CD8-positive, alpha-beta memory T cell (primary cell): ENCODE measurements around the gene B4GALT5. TPM values are rescaled to one million over a fixed set of nuclear protein-coding genes. Genes with fewer than 3 reads are reported as not detected.
"Not testable (repeated sequence)": the region's sequence is repeated elsewhere in the genome, so short reads cannot be mapped to it uniquely, and the experiment has no call there.

ENCODE experiments used
- CTCF ChIA-PET: fragments of 350-600 bp; sonication (Branson Sonifier 250); formaldehyde crosslinking; loops from one replicate; lab custom pipeline; 2021; ENCODE audit warnings: antibody characterized with exemption; lab: Charles Lee
- POLR2A ChIA-PET: fragments of 350-600 bp; sonication (Branson Sonifier 250); formaldehyde crosslinking; loops from one replicate; lab custom pipeline; 2021; ENCODE audit warnings: antibody characterized with exemption; lab: Charles Lee
- DNase-seq, 5 donors: peaks; one replicate each; pipeline versions ENCODE4 v3.0.0 to v3.0.0-alpha.2; 2020 to 2022; ENCODE audit warnings: mixed read lengths in 1 of 5
- H3K27ac ChIP-seq: one replicate; pipeline ENCODE4 v1.7.0; 2013; ENCODE audit warnings: low read depth, mild to moderate bottlenecking, low read length, moderate library complexity
- H3K27me3 ChIP-seq: 2 replicates; pipeline ENCODE4 v1.7.0; 2013; ENCODE audit warnings: low read length, mild to moderate bottlenecking; ENCODE audit not compliant: insufficient read depth, poor library complexity, severe bottlenecking
- H3K36me3 ChIP-seq: 2 replicates; pipeline ENCODE4 v1.7.0; 2013; ENCODE audit warnings: mild to moderate bottlenecking, low read length, moderate library complexity; ENCODE audit not compliant: insufficient read depth
- H3K4me1 ChIP-seq: 2 replicates; pipeline ENCODE4 v1.7.0; 2013; ENCODE audit warnings: mild to moderate bottlenecking, low read length, moderate library complexity; ENCODE audit not compliant: insufficient read depth
- H3K4me3 ChIP-seq: 2 replicates; pipeline ENCODE4 v1.7.0; 2013; ENCODE audit warnings: mild to moderate bottlenecking, low read length
- H3K9me3 ChIP-seq: 2 replicates; pipeline ENCODE4 v1.7.0; 2013; ENCODE audit warnings: mild to moderate bottlenecking, low read length
- H3K27ac Mint-ChIP-seq, 8 donors: one replicate each; pipeline ENCODE4 v1.8.0; 2020 to 2021; ENCODE audit warnings: mixed read lengths in 8 of 8, mild to moderate bottlenecking in 6 of 8, inconsistent platforms in 3 of 8, moderate library complexity in 3 of 8
- H3K27me3 Mint-ChIP-seq, 2 donors: one replicate each; pipeline ENCODE4 v1.8.0; 2020 to 2021; ENCODE audit warnings: mixed read lengths in 2 of 2, mild to moderate bottlenecking in 1 of 2, moderate library complexity in 1 of 2
- H3K36me3 Mint-ChIP-seq, 3 donors: one replicate each; pipeline ENCODE4 v1.8.0; 2020 to 2021; ENCODE audit warnings: mixed read lengths in 3 of 3, inconsistent platforms in 1 of 3, mild to moderate bottlenecking in 1 of 3
- H3K4me1 Mint-ChIP-seq, 3 donors: one replicate each; pipeline ENCODE4 v1.8.0; 2020 to 2021; ENCODE audit warnings: mixed read lengths in 3 of 3, inconsistent platforms in 1 of 3, mild to moderate bottlenecking in 1 of 3
- H3K4me3 Mint-ChIP-seq, 7 donors: one replicate each; pipeline ENCODE4 v1.8.0; 2020 to 2021; ENCODE audit warnings: mixed read lengths in 7 of 7, mild to moderate bottlenecking in 6 of 7, moderate library complexity in 4 of 7, inconsistent platforms in 2 of 7
- H3K9me3 Mint-ChIP-seq, 5 donors: one replicate each; pipeline ENCODE4 v1.8.0; 2020 to 2022; ENCODE audit warnings: mixed read lengths in 5 of 5, mild to moderate bottlenecking in 3 of 5, moderate library complexity in 2 of 5, inconsistent platforms in 1 of 5
- polyA plus RNA-seq: library from polyadenylated mRNA; unstranded; fragments of 300-500 nt; fragmentation: Illumina TruSeq; gene quantifications from one replicate; pipeline ENCODE4 v1.2.3, GENCODE V29; 2021
- total RNA-seq, 2 experiments: library from RNA; stranded (reverse); gene quantifications; one replicate each; pipeline ENCODE4 v1.2.3, GENCODE V29; 2021

The B4GALT5 gene
- total and polyA plus RNA-seq, 3 experiments from 2014 or later, result 2.0 to 39.1 (median 37.5) TPM

DNA sequence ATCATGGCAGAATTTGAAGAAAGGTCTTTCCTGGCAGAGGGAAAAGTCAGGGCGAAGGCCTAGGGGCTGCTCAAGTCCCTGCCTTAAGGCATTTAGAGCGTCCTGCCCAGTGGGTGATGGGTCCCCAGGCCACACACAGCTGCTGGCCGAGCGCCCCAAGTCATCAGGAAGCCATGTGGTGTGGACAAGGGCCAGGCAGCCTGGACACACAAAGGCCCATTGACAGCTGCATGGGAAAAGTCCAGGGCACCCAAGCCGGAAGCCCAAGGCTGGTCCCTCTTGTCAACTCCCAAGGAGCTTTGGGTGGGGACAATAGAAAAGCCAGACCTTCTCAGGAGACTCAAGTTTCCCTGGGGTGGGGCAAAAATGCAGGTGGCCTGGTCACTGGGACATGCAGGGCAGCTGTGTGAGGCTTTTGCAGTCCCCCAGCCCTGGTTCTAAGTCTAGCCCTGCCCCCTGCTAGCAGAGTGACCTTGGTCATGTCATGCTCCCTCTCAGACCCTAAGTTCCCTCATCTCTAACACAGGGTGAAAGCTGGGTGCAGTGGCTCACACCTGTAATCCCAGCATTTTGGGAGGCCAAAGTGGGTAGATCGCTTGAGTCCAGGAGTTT, 101.4 kb downstream of the B4GALT5 start:
- H3K4me1 ChIP-seq, result peaks cover 5% of the 10 kb centered on the region
- Mint-ChIP-seq H3K27ac (no peak overlapping the region), H3K4me1 (peaks cover 12 to 18% (median 13%) of the 10 kb centered on the region in 3 donors), H3K27me3 (peaks cover 0 to 1% of the 10 kb centered on the region in 2 donors), H3K4me3 (no peak overlapping the region), H3K9me3 (no peaks in the 10 kb centered on the region), H3K36me3 (no peaks in the 10 kb centered on the region)
- POLR2A ChIA-PET, result no interaction called here
- no peaks in the 10 kb centered on the region for H3K36me3 ChIP-seq
- H3K27ac ChIP-seq, result no peak overlapping the region
- no peak for DNase-seq
- no peaks in the 10 kb centered on the region for H3K27me3 ChIP-seq
- CTCF ChIA-PET, result interaction anchor here (1.0 to 2.3 kb wide), 11 partner anchors 14 to 278 kb away, joined by 3 to 16 read pairs (median 5); no protein-coding TSS in a partner anchor
- no peaks in the 10 kb centered on the region for H3K9me3 ChIP-seq
- H3K4me3 ChIP-seq, result no peak overlapping the region

DNA sequence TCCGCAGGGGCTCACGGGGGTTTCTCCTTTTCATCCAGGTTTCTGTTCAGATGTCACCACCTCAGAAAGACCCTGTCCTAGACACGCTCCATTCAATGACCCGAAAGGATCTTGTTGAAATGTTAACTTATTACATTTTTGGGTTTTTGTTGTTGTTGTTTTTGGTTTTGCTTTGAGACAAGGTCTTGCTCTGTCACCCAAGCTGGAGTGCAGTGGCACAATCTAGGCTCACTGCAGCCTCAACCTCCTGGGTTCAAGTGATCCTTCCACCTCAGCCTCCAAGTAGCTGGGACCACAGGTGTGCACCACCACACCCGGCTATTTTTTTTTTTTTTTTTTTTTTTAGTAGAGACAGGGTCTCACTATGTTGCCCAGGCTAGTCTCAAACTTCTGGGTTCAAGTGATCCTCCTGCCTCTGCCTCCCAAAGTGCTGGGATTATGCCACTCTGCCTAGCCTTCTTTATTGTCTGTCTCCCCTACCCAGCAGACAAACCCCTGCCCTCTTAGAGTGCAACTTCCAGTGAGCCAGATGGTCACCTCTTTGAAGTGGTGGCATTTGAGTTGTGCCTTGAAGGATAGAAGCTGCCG, 102.0 kb downstream of the B4GALT5 start:
- H3K27me3 Mint-ChIP-seq, H3K36me3 ChIP-seq, H3K36me3 Mint-ChIP-seq, H3K9me3 Mint-ChIP-seq, H3K9me3 ChIP-seq, H3K4me3 ChIP-seq, DNase-seq, POLR2A ChIA-PET, H3K4me1 ChIP-seq, H3K27me3 ChIP-seq, H3K27ac Mint-ChIP-seq, H3K27ac ChIP-seq: not testable (repeated sequence)
- Mint-ChIP-seq H3K4me1 (peaks cover 12 to 18% (median 13%) of the 10 kb centered on the region in 3 donors), H3K4me3 (peak overlapping the region in 3 of 7 donors; percentile 10 to 39 (median 36))
- CTCF ChIA-PET, result interaction anchor here (1.0 to 2.3 kb wide), 9 partner anchors 15 to 277 kb away, joined by 3 to 16 read pairs (median 5); no protein-coding TSS in a partner anchor

GRCh38 chr20:49610691-49611538, 102.8 kb downstream of the B4GALT5 start:
- CTCF ChIA-PET, result interaction anchor here (0.8 to 4.2 kb wide), 16 partner anchors 10 to 319 kb away, joined by 3 to 62 read pairs (median 4); no protein-coding TSS in a partner anchor
- H3K4me1 Mint-ChIP-seq, result peaks cover 12 to 18% (median 13%) of the 10 kb centered on the region in 3 donors

DNA sequence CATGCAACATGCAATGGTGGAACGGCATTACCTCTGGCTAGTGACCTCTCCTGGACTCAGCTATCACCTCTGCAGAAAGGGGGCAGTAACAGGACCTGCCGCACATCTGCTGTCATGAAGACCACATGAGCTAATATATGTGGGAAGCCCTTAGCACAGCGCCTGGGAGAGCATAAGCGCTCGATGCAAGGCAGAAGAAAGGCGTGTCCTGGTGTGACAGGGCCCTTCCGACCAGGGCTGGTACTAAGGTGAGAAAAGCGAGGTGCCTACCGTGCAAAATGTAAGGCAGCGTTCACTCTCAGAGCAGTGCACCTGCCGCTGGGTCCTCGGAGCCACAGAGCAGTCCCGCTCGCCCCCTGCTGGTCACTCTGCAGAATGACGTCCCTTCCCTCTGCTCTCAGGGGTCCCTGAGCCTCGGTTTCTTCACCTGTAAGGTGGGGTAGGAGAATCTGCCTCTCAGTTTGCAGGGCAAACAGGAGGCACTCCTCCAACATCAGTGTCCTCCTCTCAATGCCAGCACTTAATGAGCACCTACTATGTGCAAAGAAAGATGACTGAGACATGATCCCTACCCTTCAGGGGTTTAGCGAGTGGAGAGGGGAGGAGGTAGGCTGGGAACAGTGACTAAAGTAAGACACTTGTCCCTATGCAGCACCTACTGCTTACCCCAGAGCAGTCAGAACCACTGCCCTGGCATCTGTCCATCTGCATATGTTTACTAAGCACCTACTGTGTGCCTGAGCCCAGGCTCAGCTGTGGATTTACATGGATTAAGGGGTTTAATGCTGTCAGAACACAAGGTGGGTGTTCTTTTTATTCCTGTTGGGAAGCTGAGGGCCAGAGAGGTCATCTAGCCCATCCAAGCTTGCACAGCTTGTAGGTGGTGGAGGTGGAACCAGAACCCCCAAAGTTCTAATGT, 104.7 kb downstream of the B4GALT5 start:
- peaks cover 5% of the 10 kb centered on the region for H3K4me1 ChIP-seq
- no peaks in the 10 kb centered on the region for H3K9me3 Mint-ChIP-seq
- ChIA-PET POLR2A (no interaction called here), CTCF (interaction anchor here (0.6 to 4.2 kb wide), 26 partner anchors 13 to 462 kb away, joined by 3 to 62 read pairs (median 3); partner anchors contain the start of gene SPATA2)
- H3K27ac Mint-ChIP-seq, result peak overlapping the region in 2 of 8 donors; percentile 42 to 86
- H3K9me3 ChIP-seq, result no peaks in the 10 kb centered on the region
- peaks cover 0 to 1% of the 10 kb centered on the region in 2 donors for H3K27me3 Mint-ChIP-seq
- no peaks in the 10 kb centered on the region for H3K36me3 Mint-ChIP-seq
- no peaks in the 10 kb centered on the region for H3K27me3 ChIP-seq
- peak; percentile 60 to 80 (median 67) for DNase-seq
- H3K36me3 ChIP-seq, result no peaks in the 10 kb centered on the region
- peaks cover 12 to 18% (median 13%) of the 10 kb centered on the region in 3 donors for H3K4me1 Mint-ChIP-seq
- H3K4me3 Mint-ChIP-seq, result peak overlapping the region in 6 of 7 donors; percentile 53 to 67 (median 62)
- peak overlapping the region; percentile 11 for H3K4me3 ChIP-seq
- H3K27ac ChIP-seq, result no peak overlapping the region

More at GRCh38 chr20:49610691-49611538, 102.8 kb downstream of the B4GALT5 start:
- H3K36me3 Mint-ChIP-seq, result no peaks in the 10 kb centered on the region
- H3K4me3 Mint-ChIP-seq, result peak overlapping the region in 6 of 7 donors; percentile 50 to 83 (median 63)
- no peak overlapping the region for H3K4me3 ChIP-seq
- peak overlapping the region in 2 of 8 donors; percentile 38 to 95 for H3K27ac Mint-ChIP-seq
- POLR2A ChIA-PET, result no interaction called here
- H3K9me3 Mint-ChIP-seq, result no peaks in the 10 kb centered on the region
- no peaks in the 10 kb centered on the region for H3K36me3 ChIP-seq
- H3K4me1 ChIP-seq, result peaks cover 5% of the 10 kb centered on the region
- H3K27me3 ChIP-seq, result no peaks in the 10 kb centered on the region
- peaks cover 0 to 1% of the 10 kb centered on the region in 2 donors for H3K27me3 Mint-ChIP-seq
- no peak overlapping the region for H3K27ac ChIP-seq
- H3K9me3 ChIP-seq, result no peaks in the 10 kb centered on the region
- peak; percentile 59 to 78 (median 68) for DNase-seq

DNA sequence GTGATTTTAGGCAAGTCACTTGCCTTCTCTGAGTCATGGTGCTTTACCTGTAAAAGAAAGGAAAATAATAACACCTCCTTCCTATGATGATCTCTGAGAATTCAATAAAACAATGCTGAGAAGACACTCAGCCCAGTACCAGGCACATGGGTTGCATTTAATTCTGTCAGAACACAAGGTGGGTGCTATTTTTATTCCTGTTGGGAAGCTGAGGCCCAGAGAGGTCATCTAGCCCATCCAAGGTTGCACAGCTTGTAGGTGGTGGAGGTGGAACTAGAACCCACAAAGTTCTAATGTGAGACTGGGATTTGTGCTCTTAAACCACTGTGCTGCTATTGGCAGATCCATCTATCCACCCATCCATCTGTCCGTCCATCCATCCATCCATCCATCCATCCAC, 106.1 kb downstream of the B4GALT5 start:
- CTCF ChIA-PET, result interaction anchor here (1.1 to 4.2 kb wide), 7 partner anchors 64 to 295 kb away, joined by 3 to 62 read pairs (median 3); no protein-coding TSS in a partner anchor
- Histone ChIP-seq H3K9me3 (no peaks in the 10 kb centered on the region), H3K36me3 (no peaks in the 10 kb centered on the region), H3K4me3 (no peak overlapping the region), H3K4me1 (peaks cover 5% of the 10 kb centered on the region), H3K27ac (no peak overlapping the region), H3K27me3 (no peaks in the 10 kb centered on the region)
- Mint-ChIP-seq H3K4me1 (peaks cover 12 to 18% (median 13%) of the 10 kb centered on the region in 3 donors), H3K9me3 (no peaks in the 10 kb centered on the region), H3K36me3 (no peaks in the 10 kb centered on the region), H3K4me3 (peak overlapping the region in 1 of 7 donors; percentile 43), H3K27ac (no peak overlapping the region), H3K27me3 (peaks cover 0 to 1% of the 10 kb centered on the region in 2 donors)
- POLR2A ChIA-PET, result no interaction called here
- DNase-seq, result no peak

DNA sequence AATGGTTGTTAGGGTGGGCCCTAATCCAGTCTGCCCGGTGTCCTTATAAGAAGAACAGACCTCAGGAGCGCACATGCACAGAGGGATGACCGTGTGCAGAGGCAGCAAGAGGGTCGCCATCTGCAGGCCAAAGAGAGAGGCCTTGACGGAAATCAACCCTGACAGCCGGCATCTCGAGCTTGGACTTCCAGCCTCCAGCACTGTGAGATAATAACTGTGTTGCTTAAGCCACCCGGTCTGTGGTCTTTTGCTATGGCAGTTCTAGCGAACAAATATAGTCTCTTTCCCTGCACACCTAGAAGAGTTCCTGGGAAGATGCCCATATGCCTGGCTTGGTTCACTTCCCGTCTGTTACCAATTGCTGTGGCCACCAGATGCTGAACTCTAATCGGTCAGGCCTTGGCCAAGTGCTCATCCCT, 110.5 kb downstream of the B4GALT5 start:
- H3K4me3 Mint-ChIP-seq, result no peak overlapping the region
- no peaks in the 10 kb centered on the region for H3K27me3 Mint-ChIP-seq
- peaks cover 0 to 1% (median 0%) of the 10 kb centered on the region in 3 donors for H3K4me1 Mint-ChIP-seq
- Histone ChIP-seq H3K36me3 (no peaks in the 10 kb centered on the region), H3K4me3 (no peak overlapping the region), H3K27ac (no peak overlapping the region), H3K27me3 (no peaks in the 10 kb centered on the region), H3K9me3 (no peaks in the 10 kb centered on the region), H3K4me1 (no peaks in the 10 kb centered on the region)
- ChIA-PET POLR2A (no interaction called here), CTCF (interaction anchor here (1.4 kb wide), 1 partner anchor 61 kb away, joined by 6 read pairs; no protein-coding TSS in a partner anchor)
- no peak overlapping the region for H3K27ac Mint-ChIP-seq
- no peaks in the 10 kb centered on the region for H3K36me3 Mint-ChIP-seq
- no peak for DNase-seq
- H3K9me3 Mint-ChIP-seq, result no peaks in the 10 kb centered on the region
